Keratinocyte (primary cell): Measurements from ENCODE around the gene DET1. TPM values are rescaled to one million over a fixed set of nuclear protein-coding genes. Genes with fewer than 3 reads are reported as not detected.

ENCODE experiments used
- DNase-seq: peaks from one replicate; pipeline ENCODE4 v3.0.0-alpha.2; 2011; ENCODE audit warnings: low read depth, missing footprints, low spot score
- FAIRE-seq: peaks from 2 replicates; lab custom pipeline; 2011; peaks lifted over from hg19 to GRCh38; lab: Jason Lieb, UNC
- H2AFZ ChIP-seq: 2 replicates; pipeline ENCODE4 v1.6.0; 2012; ENCODE audit warnings: low read length, control low read depth, inconsistent platforms; ENCODE audit not compliant: control insufficient read depth
- H3K27ac ChIP-seq: 2 replicates; pipeline ENCODE4 v1.5.1; 2011; ENCODE audit warnings: low read length; ENCODE audit not compliant: control insufficient read depth, insufficient read depth
- H3K27me3 ChIP-seq: 3 replicates; pipeline ENCODE4 v1.6.0; 2011; ENCODE audit warnings: low read length; ENCODE audit not compliant: control insufficient read depth, insufficient read depth; ENCODE audit errors: extremely low read depth
- H3K36me3 ChIP-seq, 2 experiments: 2 replicates in 1 of 2; 3 replicates in 1 of 2; pipeline ENCODE4 v1.5.1; 2011; ENCODE audit warnings: low read length in 2 of 2, mild to moderate bottlenecking in 1 of 2; ENCODE audit not compliant: control insufficient read depth in 2 of 2, insufficient read depth in 2 of 2; ENCODE audit errors: extremely low read depth in 1 of 2
- H3K4me1 ChIP-seq: 3 replicates; pipeline ENCODE4 v1.5.1; 2011; ENCODE audit warnings: low read length; ENCODE audit not compliant: control insufficient read depth, insufficient read depth; ENCODE audit errors: extremely low read depth
- H3K4me2 ChIP-seq: 3 replicates; pipeline ENCODE4 v1.6.0; 2011; ENCODE audit warnings: low read depth, low read length; ENCODE audit not compliant: control insufficient read depth, insufficient read depth; ENCODE audit errors: extremely low read depth
- H3K4me3 ChIP-seq, 3 experiments: fragments of 200-600 bp in 1 of 3; sonication (generic) in 1 of 3; 2 replicates in 2 of 3; 3 replicates in 1 of 3; pipeline ENCODE4 v1.5.1; 2011 to 2016; ENCODE audit warnings: low read length in 3 of 3, mild to moderate bottlenecking in 3 of 3, control low read depth in 2 of 3, inconsistent platforms in 1 of 3, low read depth in 1 of 3, mixed read lengths in 1 of 3, mixed run types in 1 of 3, moderate library complexity in 1 of 3; ENCODE audit not compliant: control insufficient read depth in 2 of 3, insufficient read depth in 2 of 3; ENCODE audit errors: extremely low read depth in 1 of 3
- H3K79me2 ChIP-seq: 2 replicates; pipeline ENCODE4 v1.6.0; 2012; ENCODE audit warnings: low read length; ENCODE audit not compliant: control insufficient read depth, insufficient read depth
- H3K9ac ChIP-seq: 3 replicates; pipeline ENCODE4 v1.6.0; 2011; ENCODE audit warnings: low read length; ENCODE audit not compliant: control insufficient read depth, insufficient read depth; ENCODE audit errors: extremely low read depth
- H3K9me1 ChIP-seq: 3 replicates; pipeline ENCODE4 v1.6.0; 2011; ENCODE audit warnings: low read length; ENCODE audit not compliant: control insufficient read depth, insufficient read depth; ENCODE audit errors: extremely low read depth
- H3K9me3 ChIP-seq: 2 replicates; pipeline ENCODE4 v1.5.1; 2012; ENCODE audit warnings: low read depth, low read length; ENCODE audit not compliant: control insufficient read depth
- H4K20me1 ChIP-seq: 3 replicates; pipeline ENCODE4 v1.6.0; 2011; ENCODE audit warnings: low read length; ENCODE audit not compliant: control insufficient read depth, insufficient read depth; ENCODE audit errors: extremely low read depth
- EZH2 ChIP-seq: IDR thresholded peaks from one replicate; pipeline ENCODE4 v1.6.1; 2012; ENCODE audit warnings: inconsistent platforms, mild to moderate bottlenecking, low read length, moderate library complexity
- dilution Hi-C: fragments of 300-500 bp; cut with MboI; formaldehyde crosslinking; loops from one replicate; pipeline ENCODE4 v1.7.0; 2020; ENCODE audit warnings: low sequenced_read_pairs; ENCODE audit not compliant: extremely low pct_ligation_motif_present
- polyA plus RNA-seq, 5 experiments: library from polyadenylated mRNA; depleted of rRNA in 3 of 5; stranded (reverse) in 3 of 5; stranded (forward) in 1 of 5; unstranded in 1 of 5; fragments of >200 nt; gene quantifications; 1 replicate in 1 of 5; 2 replicates in 3 of 5; 3 replicates in 1 of 5; pipeline versions ENCODE4 v1.2.1 to v1.2.3, GENCODE V29; 2011 to 2012; ENCODE audit warnings: missing spikeins in 2 of 5, low read depth in 1 of 5, low replicate concordance in 1 of 5
- TF ChIP-seq, protein P1 (sequence below), 3 experiments: IDR thresholded peaks in 1 of 3; conservative IDR thresholded peaks in 1 of 3; optimal IDR thresholded peaks in 1 of 3; 2 replicates in 2 of 3; 3 replicates in 1 of 3; pipeline versions ENCODE3 to v1.5.1; 2011; ENCODE audit warnings: low read length in 3 of 3, mild to moderate bottlenecking in 3 of 3, moderate library complexity in 2 of 3, control low read depth in 1 of 3, inconsistent platforms in 1 of 3; ENCODE audit not compliant: insufficient read depth in 2 of 3; ENCODE audit errors: extremely low read depth in 1 of 3

DET1 gene
- polyA plus RNA-seq, 1 donor (not counting 4 experiments of a cell fraction or from before 2014, with no cell fraction given), result 1.1 TPM

DNA sequence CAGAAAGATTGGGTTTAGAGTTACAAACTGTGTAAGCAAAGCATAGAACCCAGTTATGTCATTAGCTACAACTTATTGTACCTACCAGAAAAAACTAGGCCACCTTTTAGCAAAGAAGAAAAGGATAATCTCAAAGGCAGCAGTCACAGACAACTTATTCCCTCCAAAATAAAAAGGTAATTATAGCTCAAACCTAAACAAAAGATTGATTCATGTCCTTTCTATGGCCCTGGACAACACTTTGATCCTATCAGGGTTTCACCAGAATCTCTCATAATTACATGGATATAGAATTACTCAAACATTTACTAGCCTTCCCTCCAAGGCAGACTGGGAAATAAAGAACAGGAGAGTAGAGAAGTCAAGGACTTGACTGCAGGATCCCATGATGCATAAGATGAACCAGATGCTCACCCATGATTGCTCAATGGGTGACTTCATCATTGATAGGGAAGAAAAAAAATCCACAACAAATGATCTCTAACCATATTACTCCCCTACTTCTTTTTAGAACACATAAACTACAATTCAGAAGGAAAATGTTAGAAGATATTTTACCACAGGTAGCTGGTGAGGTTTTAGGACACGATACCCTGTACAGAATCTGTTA, 17.4 kb downstream of the DET1 start:
- no peak for DNase-seq
- TF ChIP-seq, protein P1, sequence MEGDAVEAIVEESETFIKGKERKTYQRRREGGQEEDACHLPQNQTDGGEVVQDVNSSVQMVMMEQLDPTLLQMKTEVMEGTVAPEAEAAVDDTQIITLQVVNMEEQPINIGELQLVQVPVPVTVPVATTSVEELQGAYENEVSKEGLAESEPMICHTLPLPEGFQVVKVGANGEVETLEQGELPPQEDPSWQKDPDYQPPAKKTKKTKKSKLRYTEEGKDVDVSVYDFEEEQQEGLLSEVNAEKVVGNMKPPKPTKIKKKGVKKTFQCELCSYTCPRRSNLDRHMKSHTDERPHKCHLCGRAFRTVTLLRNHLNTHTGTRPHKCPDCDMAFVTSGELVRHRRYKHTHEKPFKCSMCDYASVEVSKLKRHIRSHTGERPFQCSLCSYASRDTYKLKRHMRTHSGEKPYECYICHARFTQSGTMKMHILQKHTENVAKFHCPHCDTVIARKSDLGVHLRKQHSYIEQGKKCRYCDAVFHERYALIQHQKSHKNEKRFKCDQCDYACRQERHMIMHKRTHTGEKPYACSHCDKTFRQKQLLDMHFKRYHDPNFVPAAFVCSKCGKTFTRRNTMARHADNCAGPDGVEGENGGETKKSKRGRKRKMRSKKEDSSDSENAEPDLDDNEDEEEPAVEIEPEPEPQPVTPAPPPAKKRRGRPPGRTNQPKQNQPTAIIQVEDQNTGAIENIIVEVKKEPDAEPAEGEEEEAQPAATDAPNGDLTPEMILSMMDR (optimal IDR thresholded peaks at IDR 0.05 in 1 of 3, IDR thresholded peaks at IDR 0.05 in 1 of 3, conservative IDR thresholded peaks at IDR 0.05 in 1 of 3; ENCODE audit: extremely low read depth in 1 of 3, insufficient read depth in 2 of 3, low read length in 3 of 3), result no peak
- TF ChIP-seq EZH2, result no peak
- peaks cover 0 to 2% of the 10 kb centered on the region in 2 experiments for H3K36me3 ChIP-seq

DNA sequence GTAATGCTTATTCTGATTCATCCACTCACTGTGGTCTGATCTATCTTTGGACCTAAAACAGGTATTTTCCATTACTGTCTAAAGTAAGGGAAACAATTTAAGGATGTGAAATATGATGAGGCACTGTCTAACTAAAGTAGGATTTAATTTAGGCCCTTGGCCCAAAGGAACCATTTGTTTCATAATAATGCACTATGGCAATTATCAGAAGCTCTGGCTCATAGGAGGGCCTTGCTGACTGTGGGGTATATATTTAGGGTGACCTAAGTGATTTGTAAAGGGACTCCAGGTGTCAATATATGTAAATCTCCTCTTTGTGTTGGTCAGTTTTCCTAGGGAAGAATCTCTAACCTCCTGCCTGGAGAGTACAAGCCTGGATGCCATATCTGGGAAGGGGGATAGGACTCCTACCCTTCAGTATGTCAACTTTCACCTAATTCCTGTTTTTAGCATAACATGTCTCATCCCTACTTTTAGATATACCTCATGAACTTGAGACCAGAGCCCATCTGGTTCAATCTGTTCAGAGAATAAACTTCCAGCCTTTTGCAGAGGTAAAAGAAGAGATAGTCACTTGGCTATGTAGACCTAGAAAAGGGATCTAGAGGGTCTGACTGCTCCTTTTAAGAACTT, 20.1 kb downstream of the DET1 start:
- no peak overlapping the region for H3K4me3 ChIP-seq
- H4K20me1 ChIP-seq, result no peaks in the 10 kb centered on the region
- no peak overlapping the region for H3K4me2 ChIP-seq
- H3K79me2 ChIP-seq, result no peaks in the 10 kb centered on the region
- TF ChIP-seq, protein P1 (optimal IDR thresholded peaks at IDR 0.05 in 1 of 3, IDR thresholded peaks at IDR 0.05 in 1 of 3, conservative IDR thresholded peaks at IDR 0.05 in 1 of 3; ENCODE audit: extremely low read depth in 1 of 3, insufficient read depth in 2 of 3, low read length in 3 of 3), result no peak
- no peak for TF ChIP-seq EZH2
- H3K36me3 ChIP-seq, result peaks cover 0 to 2% of the 10 kb centered on the region in 2 experiments
- H3K9me1 ChIP-seq, result no peaks in the 10 kb centered on the region
- no peak overlapping the region for H3K9ac ChIP-seq
- H2AFZ ChIP-seq, result no peak overlapping the region
- H3K9me3 ChIP-seq, result no peaks in the 10 kb centered on the region
- FAIRE-seq (no peak), DNase-seq (no peak)
- H3K27ac ChIP-seq, result no peak overlapping the region
- dilution Hi-C loops, result no loop called here
- H3K27me3 ChIP-seq, result no peaks in the 10 kb centered on the region
- no peaks in the 10 kb centered on the region for H3K4me1 ChIP-seq

More for the DNA sequence above, 17.4 kb downstream of the DET1 start:
- H3K9me1 ChIP-seq, result no peaks in the 10 kb centered on the region
- H3K4me2 ChIP-seq, result no peak overlapping the region
- dilution Hi-C loops, result no loop called here
- H3K9ac ChIP-seq, result no peak overlapping the region
- no peaks in the 10 kb centered on the region for H3K27me3 ChIP-seq
- no peaks in the 10 kb centered on the region for H3K79me2 ChIP-seq
- H2AFZ ChIP-seq, result no peak overlapping the region
- no peaks in the 10 kb centered on the region for H3K9me3 ChIP-seq
- no peak for FAIRE-seq
- no peaks in the 10 kb centered on the region for H3K4me1 ChIP-seq
- no peak overlapping the region for H3K4me3 ChIP-seq
- no peaks in the 10 kb centered on the region for H4K20me1 ChIP-seq
- no peak overlapping the region for H3K27ac ChIP-seq
